MM.1S (cell line): ENCODE measurements around the gene TTL.
"Not testable (repeated sequence)": the region's sequence is repeated elsewhere in the genome, so short reads cannot be mapped to it uniquely, and the experiment has no call there.

ENCODE experiments used
- DNase-seq: peaks from one replicate; pipeline ENCODE4 v3.0.0-alpha.2; 2015
- H2AFZ ChIP-seq: fragments of 300-600 bp; sonication (generic); 2 replicates; pipeline ENCODE4 v1.6.0; 2016; ENCODE audit warnings: antibody characterized with exemption, low read length
- H3F3A ChIP-seq: fragments of 300-600 bp; sonication (generic); 2 replicates; pipeline ENCODE4 v1.6.1; 2016; ENCODE audit warnings: mild to moderate bottlenecking, antibody characterized with exemption, low read length, moderate library complexity, mixed read lengths; ENCODE audit not compliant: insufficient read depth
- H3K27ac ChIP-seq: fragments of 300-600 bp; sonication (generic); 2 replicates; pipeline ENCODE4 v1.5.1; 2016; ENCODE audit warnings: mild to moderate bottlenecking, low read length
- H3K27me3 ChIP-seq: fragments of 300-600 bp; sonication (generic); replicated peaks from 2 replicates; pipeline ENCODE4 v1.6.0; 2016; ENCODE audit warnings: low read length; ENCODE audit not compliant: insufficient read depth
- H3K36me3 ChIP-seq: fragments of 300-600 bp; sonication (generic); replicated peaks from 2 replicates; pipeline ENCODE4 v1.6.1; 2016; ENCODE audit warnings: mild to moderate bottlenecking, low read length, mixed read lengths; ENCODE audit not compliant: insufficient read depth
- H3K4me1 ChIP-seq: fragments of 300-600 bp; sonication (generic); 2 replicates; pipeline ENCODE4 v1.6.1; 2016; ENCODE audit warnings: low read length, mixed read lengths
- H3K4me2 ChIP-seq: fragments of 300-600 bp; sonication (generic); 2 replicates; pipeline ENCODE4 v1.6.0; 2016; ENCODE audit warnings: low read depth, low read length
- H3K4me3 ChIP-seq: fragments of 300-600 bp; sonication (generic); 2 replicates; pipeline ENCODE4 v1.5.1; 2016; ENCODE audit warnings: low read length, mixed read lengths
- H3K79me2 ChIP-seq: fragments of 300-600 bp; sonication (generic); 2 replicates; pipeline ENCODE4 v1.6.1; 2016; ENCODE audit warnings: mixed run types, low read length, mixed read lengths
- H3K9ac ChIP-seq: fragments of 300-600 bp; sonication (generic); 2 replicates; pipeline ENCODE4 v1.6.1; 2016; ENCODE audit warnings: low read length, mixed read lengths
- H3K9me2 ChIP-seq: fragments of 300-600 bp; sonication (generic); replicated peaks from 2 replicates; pipeline ENCODE4 v1.6.1; 2016; ENCODE audit warnings: mild to moderate bottlenecking, low read length, mixed read lengths; ENCODE audit not compliant: insufficient read depth
- H3K9me3 ChIP-seq: fragments of 300-600 bp; sonication (generic); replicated peaks from 2 replicates; pipeline ENCODE4 v1.6.1; 2016; ENCODE audit warnings: mild to moderate bottlenecking, low read length, mixed read lengths; ENCODE audit not compliant: insufficient read depth
- H4K20me1 ChIP-seq: fragments of 300-600 bp; sonication (generic); 2 replicates; pipeline ENCODE4 v1.6.1; 2016; ENCODE audit warnings: mild to moderate bottlenecking, low read length, moderate library complexity, mixed read lengths; ENCODE audit not compliant: insufficient read depth
- CTCF ChIP-seq: fragments of 300-600 bp; sonication (generic); IDR thresholded peaks from 2 replicates; pipeline ENCODE4 v1.5.1; 2016; ENCODE audit warnings: antibody characterized with exemption, low read length, mixed read lengths
- EZH2 ChIP-seq: fragments of 300-600 bp; sonication (generic); optimal IDR thresholded peaks from 2 replicates; pipeline ENCODE3; 2017; ENCODE audit warnings: low read depth, mild to moderate bottlenecking, antibody characterized with exemption, low read length, mixed read lengths
- EZH2phosphoT487 ChIP-seq: fragments of 300-600 bp; sonication (generic); IDR thresholded peaks from 2 replicates; pipeline ENCODE4 v1.6.1; 2018; ENCODE audit warnings: antibody characterized with exemption, low read length

TTL gene

GRCh38 chr2:112530728-112531127, 48.8 kb downstream of the TTL start:
- no peak overlapping the region for H3K4me2 ChIP-seq
- H3K36me3 ChIP-seq: no peaks in the 10 kb centered on the region
- H3K9ac ChIP-seq: no peak overlapping the region

GRCh38 chr2:112534826-112535225, 52.9 kb downstream of the TTL start:
- no peak overlapping the region for H3K27ac ChIP-seq
- H3K36me3 ChIP-seq: no peaks in the 10 kb centered on the region
- TF ChIP-seq EZH2phosphoT487: no peak
- no peak for TF ChIP-seq CTCF
- TF ChIP-seq EZH2: no peak
- H3K27me3 ChIP-seq: no peaks in the 10 kb centered on the region
- no peak overlapping the region for H3K4me2 ChIP-seq
- no peaks in the 10 kb centered on the region for H3K9me2 ChIP-seq
- no peak overlapping the region for H3K4me3 ChIP-seq
- no peaks in the 10 kb centered on the region for H4K20me1 ChIP-seq
- no peaks in the 10 kb centered on the region for H3K4me1 ChIP-seq
- H3F3A ChIP-seq: no peaks in the 10 kb centered on the region
- H3K9me3 ChIP-seq: no peaks in the 10 kb centered on the region
- H2AFZ ChIP-seq: no peak overlapping the region
- H3K9ac ChIP-seq: no peak overlapping the region
- H3K79me2 ChIP-seq: no peaks in the 10 kb centered on the region
- no peak for DNase-seq

More at GRCh38 chr2:112530728-112531127, 48.8 kb downstream of the TTL start:
- Histone ChIP-seq H3K9me3 (no peaks in the 10 kb centered on the region), H3K9me2 (no peaks in the 10 kb centered on the region), H2AFZ (no peak overlapping the region), H4K20me1 (no peaks in the 10 kb centered on the region), H3K4me3 (no peak overlapping the region), H3K27ac (no peak overlapping the region), H3F3A (no peaks in the 10 kb centered on the region), H3K4me1 (no peaks in the 10 kb centered on the region), H3K27me3 (no peaks in the 10 kb centered on the region), H3K79me2 (no peaks in the 10 kb centered on the region)
- DNase-seq: no peak
- TF ChIP-seq EZH2: no peak

- not testable (repeated sequence) for H3K9me3 ChIP-seq, H3K79me2 ChIP-seq, H3K27me3 ChIP-seq, H3K9ac ChIP-seq, DNase-seq, H3K4me1 ChIP-seq, H4K20me1 ChIP-seq, H3K36me3 ChIP-seq, H3K4me2 ChIP-seq, H3K4me3 ChIP-seq, H2AFZ ChIP-seq, H3K27ac ChIP-seq, H3K9me2 ChIP-seq
- H3F3A ChIP-seq: peaks cover 15% of the 10 kb centered on the region
These were observed 54.7 kb downstream of the TTL start for GRCh38 chr2:112536665-112537064.

GRCh38 chr2:112539306-112539705, 57.4 kb downstream of the TTL start:
- Histone ChIP-seq H2AFZ (no peak overlapping the region), H3K36me3 (no peaks in the 10 kb centered on the region), H4K20me1 (no peaks in the 10 kb centered on the region; the same call in 1 of the 2 replicates), H3K9ac (no peak overlapping the region), H3K9me3 (no peaks in the 10 kb centered on the region), H3K4me1 (peaks cover 9% of the 10 kb centered on the region; the same call in 1 of the 2 replicates), H3K27ac (no peak overlapping the region), H3K4me3 (no peak overlapping the region), H3K79me2 (peaks cover 21% of the 10 kb centered on the region), H3F3A (peaks cover 26% of the 10 kb centered on the region), H3K9me2 (no peaks in the 10 kb centered on the region), H3K4me2 (no peak overlapping the region), H3K27me3 (no peaks in the 10 kb centered on the region)
- no peak for DNase-seq
- TF ChIP-seq EZH2phosphoT487: no peak
- no peak for TF ChIP-seq EZH2
- no peak for TF ChIP-seq CTCF
